Stimulated activated memory B cell treated with anti-CD40 and anti-IgM and Interleukin-4, amounts not matched to agents 10 μg/mL and 1 μg/mL and 100 μg/mL, for 72 hours (primary cell): Measurements from ENCODE around the gene UTP20.

Experiments
- ATAC-seq: fragments of 150-1000 bp; cut with Tn5 transposase; 2 replicates; pipeline ENCODE4 v1.10.0; 2021
- H3K27ac Mint-ChIP-seq: one replicate; pipeline ENCODE4 v1.8.0; 2022; ENCODE audit warnings: mild to moderate bottlenecking, mixed read lengths
- H3K27me3 Mint-ChIP-seq: one replicate; pipeline ENCODE4 v1.8.0; 2022; ENCODE audit warnings: mixed read lengths
- H3K36me3 Mint-ChIP-seq: one replicate; pipeline ENCODE4 v1.8.0; 2022; ENCODE audit warnings: mixed read lengths
- H3K4me1 Mint-ChIP-seq: one replicate; pipeline ENCODE4 v1.8.0; 2022; ENCODE audit warnings: mixed read lengths
- H3K4me3 Mint-ChIP-seq: one replicate; pipeline ENCODE4 v1.8.0; 2022; ENCODE audit warnings: mild to moderate bottlenecking, moderate library complexity, mixed read lengths
- H3K9me3 Mint-ChIP-seq: one replicate; pipeline ENCODE4 v1.8.0; 2022; ENCODE audit warnings: mixed read lengths

The UTP20 gene

GRCh38 chr12:101280006-101280505 lies at the start of gene UTP20:
TSS of gene UTP20 (plus strand) at chr12:101280105. CDS start at chr12:101280283, 178 bp downstream.
- H3K4me1 Mint-ChIP-seq, result peaks cover 16% of the 10 kb centered on the region
- H3K4me3 Mint-ChIP-seq, result peak within 1 kb of the TSS; percentile 96
- no peaks in the 10 kb centered on the region for H3K9me3 Mint-ChIP-seq
- peaks cover 23% of the 10 kb centered on the region for H3K36me3 Mint-ChIP-seq
- H3K27ac Mint-ChIP-seq, result peak within 1 kb of the TSS; percentile 87
- H3K27me3 Mint-ChIP-seq, result peaks cover 5% of the 10 kb centered on the region
- ATAC-seq, result peak; percentile 99

GRCh38 chr12:101230547-101230946 lies 49.4 kb upstream of the UTP20 start:
- H3K9me3 Mint-ChIP-seq, result peaks cover 3% of the 10 kb centered on the region
- H3K27ac Mint-ChIP-seq, result no peak overlapping the region
- no peak for ATAC-seq
- H3K27me3 Mint-ChIP-seq, result no peaks in the 10 kb centered on the region
- no peaks in the 10 kb centered on the region for H3K36me3 Mint-ChIP-seq
- no peak overlapping the region for H3K4me3 Mint-ChIP-seq
- H3K4me1 Mint-ChIP-seq, result no peaks in the 10 kb centered on the region

- no peak for ATAC-seq
- Mint-ChIP-seq H3K9me3 (peaks cover 3% of the 10 kb centered on the region), H3K27me3 (no peaks in the 10 kb centered on the region), H3K4me1 (no peaks in the 10 kb centered on the region), H3K36me3 (no peaks in the 10 kb centered on the region), H3K4me3 (no peak overlapping the region), H3K27ac (no peak overlapping the region)
Measured at GRCh38 chr12:101231636-101232035, 48.3 kb upstream of the UTP20 start.

GRCh38 chr12:101235686-101236085 lies 44.2 kb upstream of the UTP20 start:
- H3K9me3 Mint-ChIP-seq, result peaks cover 6% of the 10 kb centered on the region
- H3K27ac Mint-ChIP-seq, result no peak overlapping the region
- no peaks in the 10 kb centered on the region for H3K36me3 Mint-ChIP-seq
- H3K4me1 Mint-ChIP-seq, result no peaks in the 10 kb centered on the region
- H3K27me3 Mint-ChIP-seq, result peaks cover 10% of the 10 kb centered on the region
- no peak for ATAC-seq
- no peak overlapping the region for H3K4me3 Mint-ChIP-seq

- ATAC-seq, result no peak
- Mint-ChIP-seq H3K27ac (no peak overlapping the region), H3K9me3 (peaks cover 3% of the 10 kb centered on the region), H3K36me3 (no peaks in the 10 kb centered on the region), H3K4me3 (no peak overlapping the region), H3K27me3 (peaks cover 10% of the 10 kb centered on the region), H3K4me1 (no peaks in the 10 kb centered on the region)
Measured at GRCh38 chr12:101238306-101238705, 41.6 kb upstream of the UTP20 start.

GRCh38 chr12:101238800-101239329 lies 41.0 kb upstream of the UTP20 start:
- no peaks in the 10 kb centered on the region for H3K36me3 Mint-ChIP-seq
- no peak overlapping the region for H3K4me3 Mint-ChIP-seq
- ATAC-seq, result no peak
- no peak overlapping the region for H3K27ac Mint-ChIP-seq
- H3K4me1 Mint-ChIP-seq, result no peaks in the 10 kb centered on the region
- peaks cover 10% of the 10 kb centered on the region for H3K27me3 Mint-ChIP-seq
- peaks cover 3% of the 10 kb centered on the region for H3K9me3 Mint-ChIP-seq

- Mint-ChIP-seq H3K4me3 (no peak overlapping the region), H3K36me3 (no peaks in the 10 kb centered on the region), H3K27me3 (peaks cover 10% of the 10 kb centered on the region), H3K4me1 (no peaks in the 10 kb centered on the region), H3K27ac (no peak overlapping the region), H3K9me3 (peaks cover 3% of the 10 kb centered on the region)
- ATAC-seq, result no peak
Measured at GRCh38 chr12:101243074-101243473, 36.8 kb upstream of the UTP20 start.

- H3K4me1 Mint-ChIP-seq, result no peaks in the 10 kb centered on the region
- no peak for ATAC-seq
- H3K4me3 Mint-ChIP-seq, result no peak overlapping the region
- H3K36me3 Mint-ChIP-seq, result no peaks in the 10 kb centered on the region
- H3K27me3 Mint-ChIP-seq, result peaks cover 5% of the 10 kb centered on the region
- H3K27ac Mint-ChIP-seq, result no peak overlapping the region
- H3K9me3 Mint-ChIP-seq, result peaks cover 1% of the 10 kb centered on the region
Measured at GRCh38 chr12:101243616-101244015, 36.3 kb upstream of the UTP20 start.

- Mint-ChIP-seq H3K9me3 (peaks cover 9% of the 10 kb centered on the region), H3K4me1 (no peaks in the 10 kb centered on the region), H3K4me3 (no peak overlapping the region), H3K27ac (no peak overlapping the region), H3K36me3 (no peaks in the 10 kb centered on the region), H3K27me3 (no peaks in the 10 kb centered on the region)
- no peak for ATAC-seq
Measured at GRCh38 chr12:101256266-101256665, 23.6 kb upstream of the UTP20 start.

- Mint-ChIP-seq H3K27me3 (no peaks in the 10 kb centered on the region), H3K4me1 (no peaks in the 10 kb centered on the region), H3K36me3 (no peaks in the 10 kb centered on the region), H3K27ac (no peak overlapping the region), H3K9me3 (peaks cover 9% of the 10 kb centered on the region), H3K4me3 (no peak overlapping the region)
- ATAC-seq, result no peak
Measured at GRCh38 chr12:101257357-101257756, 22.5 kb upstream of the UTP20 start.

GRCh38 chr12:101267111-101267510 lies 12.8 kb upstream of the UTP20 start:
- Mint-ChIP-seq H3K27me3 (peaks cover 64% of the 10 kb centered on the region), H3K27ac (no peak overlapping the region), H3K36me3 (no peaks in the 10 kb centered on the region), H3K4me3 (no peak overlapping the region), H3K9me3 (peaks cover 4% of the 10 kb centered on the region), H3K4me1 (no peaks in the 10 kb centered on the region)
- no peak for ATAC-seq

- peaks cover 5% of the 10 kb centered on the region for H3K27me3 Mint-ChIP-seq
- ATAC-seq, result no peak
- H3K27ac Mint-ChIP-seq, result no peak overlapping the region
- no peaks in the 10 kb centered on the region for H3K36me3 Mint-ChIP-seq
- no peak overlapping the region for H3K4me3 Mint-ChIP-seq
- no peaks in the 10 kb centered on the region for H3K9me3 Mint-ChIP-seq
- H3K4me1 Mint-ChIP-seq, result peaks cover 6% of the 10 kb centered on the region
Measured at GRCh38 chr12:101276433-101276832, 3.5 kb upstream of the UTP20 start.

GRCh38 chr12:101277443-101277842 lies 2.5 kb upstream of the UTP20 start:
- Mint-ChIP-seq H3K27ac (no peak overlapping the region), H3K4me3 (no peak overlapping the region), H3K4me1 (peaks cover 14% of the 10 kb centered on the region), H3K9me3 (no peaks in the 10 kb centered on the region), H3K27me3 (peaks cover 5% of the 10 kb centered on the region), H3K36me3 (peaks cover 7% of the 10 kb centered on the region)
- ATAC-seq, result no peak

GRCh38 chr12:101287357-101287756 lies 7.5 kb downstream of the UTP20 start:
- peaks cover 65% of the 10 kb centered on the region for H3K36me3 Mint-ChIP-seq
- no peak overlapping the region for H3K4me3 Mint-ChIP-seq
- no peaks in the 10 kb centered on the region for H3K27me3 Mint-ChIP-seq
- H3K27ac Mint-ChIP-seq, result no peak overlapping the region
- peaks cover 9% of the 10 kb centered on the region for H3K4me1 Mint-ChIP-seq
- H3K9me3 Mint-ChIP-seq, result no peaks in the 10 kb centered on the region
- no peak for ATAC-seq

GRCh38 chr12:101297661-101298060 lies 17.8 kb downstream of the UTP20 start:
- Mint-ChIP-seq H3K27ac (no peak overlapping the region), H3K4me3 (no peak overlapping the region), H3K4me1 (no peaks in the 10 kb centered on the region), H3K27me3 (no peaks in the 10 kb centered on the region), H3K9me3 (no peaks in the 10 kb centered on the region), H3K36me3 (peaks cover 75% of the 10 kb centered on the region)
- ATAC-seq, result no peak

GRCh38 chr12:101298426-101298825 lies 18.5 kb downstream of the UTP20 start:
- ATAC-seq, result no peak
- no peaks in the 10 kb centered on the region for H3K9me3 Mint-ChIP-seq
- H3K27me3 Mint-ChIP-seq, result no peaks in the 10 kb centered on the region
- no peak overlapping the region for H3K4me3 Mint-ChIP-seq
- no peaks in the 10 kb centered on the region for H3K4me1 Mint-ChIP-seq
- H3K27ac Mint-ChIP-seq, result no peak overlapping the region
- H3K36me3 Mint-ChIP-seq, result peaks cover 77% of the 10 kb centered on the region
